ENCODE data around the gene CD53. TPM values are rescaled to one million over a fixed set of nuclear protein-coding genes. Genes with fewer than 3 reads are reported as not detected.

The CD53 gene
- total RNA-seq, 6 experiments from 2014 or later, result not detected

DNA sequence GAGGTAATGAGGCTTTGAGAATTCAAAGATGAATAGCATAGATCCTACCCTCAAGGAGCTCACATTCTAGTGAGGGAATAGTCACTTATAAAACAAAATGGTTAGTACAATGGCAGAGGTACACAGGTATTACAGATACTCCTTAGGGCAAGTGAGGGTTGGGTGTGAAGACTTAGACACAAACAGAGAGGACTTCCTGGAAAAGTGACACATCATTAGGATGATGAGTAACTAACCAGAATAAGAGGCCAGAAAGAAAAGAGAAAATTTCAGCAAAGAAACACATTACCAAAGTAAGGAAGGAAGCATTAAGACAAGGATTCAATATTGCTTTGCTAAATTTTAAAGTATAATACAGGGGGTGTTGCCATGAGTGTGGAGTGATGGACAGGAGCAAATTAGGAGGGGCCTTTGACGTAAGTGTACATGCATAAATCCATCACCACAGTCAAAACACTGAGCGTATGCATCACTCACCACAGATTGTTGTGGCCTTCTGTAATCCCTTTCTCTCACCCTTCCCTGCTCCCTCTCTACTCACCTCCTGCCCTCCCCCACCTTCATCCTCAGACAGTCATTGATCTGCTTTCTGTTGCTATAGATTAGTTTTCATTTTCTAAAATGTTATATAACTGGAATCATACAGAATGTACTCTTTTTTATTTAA, 7.9 kb downstream of the CD53 start:
- Mint-ChIP-seq H3K27me3 (ENCODE audit: insufficient read depth) (no peaks in the 10 kb centered on the region; the same call in 1 of the 2 replicates), H3K27ac (no peak overlapping the region)

DNA sequence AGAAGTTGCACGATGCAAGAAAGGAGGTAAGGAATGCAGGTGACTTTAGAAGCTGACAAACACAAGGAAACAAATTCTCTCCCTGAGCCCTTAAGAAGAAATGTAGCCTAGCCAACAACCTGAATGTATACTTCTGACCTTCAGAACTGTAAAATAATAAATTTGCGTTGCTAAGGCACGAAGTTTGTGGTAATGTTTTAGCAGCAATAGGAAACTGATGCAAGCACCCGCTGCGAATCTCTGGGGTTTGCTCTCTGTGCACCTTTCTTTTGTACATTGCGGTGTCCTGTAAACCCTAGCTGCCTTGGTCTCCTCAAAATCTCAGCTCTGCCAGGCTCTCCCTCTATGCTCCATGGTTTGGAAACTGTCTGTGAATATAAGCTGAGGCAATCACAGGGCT, 15.1 kb downstream of the CD53 start:
- no peak overlapping the region for H3K4me3 Mint-ChIP-seq
- DNase-seq, result no peak
- H3K9me3 Mint-ChIP-seq, result no peaks in the 10 kb centered on the region
- TF ChIP-seq, protein P1, sequence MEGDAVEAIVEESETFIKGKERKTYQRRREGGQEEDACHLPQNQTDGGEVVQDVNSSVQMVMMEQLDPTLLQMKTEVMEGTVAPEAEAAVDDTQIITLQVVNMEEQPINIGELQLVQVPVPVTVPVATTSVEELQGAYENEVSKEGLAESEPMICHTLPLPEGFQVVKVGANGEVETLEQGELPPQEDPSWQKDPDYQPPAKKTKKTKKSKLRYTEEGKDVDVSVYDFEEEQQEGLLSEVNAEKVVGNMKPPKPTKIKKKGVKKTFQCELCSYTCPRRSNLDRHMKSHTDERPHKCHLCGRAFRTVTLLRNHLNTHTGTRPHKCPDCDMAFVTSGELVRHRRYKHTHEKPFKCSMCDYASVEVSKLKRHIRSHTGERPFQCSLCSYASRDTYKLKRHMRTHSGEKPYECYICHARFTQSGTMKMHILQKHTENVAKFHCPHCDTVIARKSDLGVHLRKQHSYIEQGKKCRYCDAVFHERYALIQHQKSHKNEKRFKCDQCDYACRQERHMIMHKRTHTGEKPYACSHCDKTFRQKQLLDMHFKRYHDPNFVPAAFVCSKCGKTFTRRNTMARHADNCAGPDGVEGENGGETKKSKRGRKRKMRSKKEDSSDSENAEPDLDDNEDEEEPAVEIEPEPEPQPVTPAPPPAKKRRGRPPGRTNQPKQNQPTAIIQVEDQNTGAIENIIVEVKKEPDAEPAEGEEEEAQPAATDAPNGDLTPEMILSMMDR (IDR thresholded peaks at IDR 0.05), result no peak
- no peaks in the 10 kb centered on the region for H3K36me3 Mint-ChIP-seq (ENCODE audit: low read depth)
- no peak overlapping the region for H3K27ac Mint-ChIP-seq
- H3K27me3 Mint-ChIP-seq (ENCODE audit: insufficient read depth), result peaks cover 5% of the 10 kb centered on the region; the same call in 1 of the 2 replicates
- H3K4me1 Mint-ChIP-seq (ENCODE audit: low read depth), result no peaks in the 10 kb centered on the region

More for the DNA sequence above, 7.9 kb downstream of the CD53 start:
- TF ChIP-seq, protein P1 (IDR thresholded peaks at IDR 0.05), result no peak
- Mint-ChIP-seq H3K4me1 (ENCODE audit: low read depth) (no peaks in the 10 kb centered on the region), H3K9me3 (no peaks in the 10 kb centered on the region), H3K4me3 (no peak overlapping the region), H3K36me3 (ENCODE audit: low read depth) (no peaks in the 10 kb centered on the region)
- no peak for DNase-seq

DNA sequence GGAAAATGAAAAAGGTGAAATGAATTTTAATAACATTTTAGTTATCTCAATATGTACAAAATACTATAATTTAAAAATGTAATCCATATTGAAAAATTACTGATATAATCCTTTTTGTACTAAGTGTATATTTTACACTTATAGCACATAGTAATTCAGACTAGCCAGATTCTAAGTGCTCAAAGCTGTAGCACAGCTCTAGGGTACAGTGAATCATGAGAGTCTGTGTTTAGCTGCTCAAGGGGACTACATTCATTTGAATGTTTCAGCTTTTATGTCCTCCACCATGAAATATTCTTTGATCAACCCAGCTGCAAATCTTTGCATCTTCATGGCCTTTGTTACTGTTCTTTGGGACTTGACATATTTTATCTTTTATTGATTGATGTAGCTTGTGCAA, 15.7 kb downstream of the CD53 start:
- no peak overlapping the region for H3K27ac Mint-ChIP-seq
- peaks cover 7% of the 10 kb centered on the region for H3K27me3 Mint-ChIP-seq (ENCODE audit: insufficient read depth)
- TF ChIP-seq, protein P1 (IDR thresholded peaks at IDR 0.05), result no peak
- no peaks in the 10 kb centered on the region for H3K9me3 Mint-ChIP-seq
- no peaks in the 10 kb centered on the region for H3K4me1 Mint-ChIP-seq (ENCODE audit: low read depth)
- H3K36me3 Mint-ChIP-seq (ENCODE audit: low read depth), result no peaks in the 10 kb centered on the region
- H3K4me3 Mint-ChIP-seq, result no peak overlapping the region
- no peak for DNase-seq

DNA sequence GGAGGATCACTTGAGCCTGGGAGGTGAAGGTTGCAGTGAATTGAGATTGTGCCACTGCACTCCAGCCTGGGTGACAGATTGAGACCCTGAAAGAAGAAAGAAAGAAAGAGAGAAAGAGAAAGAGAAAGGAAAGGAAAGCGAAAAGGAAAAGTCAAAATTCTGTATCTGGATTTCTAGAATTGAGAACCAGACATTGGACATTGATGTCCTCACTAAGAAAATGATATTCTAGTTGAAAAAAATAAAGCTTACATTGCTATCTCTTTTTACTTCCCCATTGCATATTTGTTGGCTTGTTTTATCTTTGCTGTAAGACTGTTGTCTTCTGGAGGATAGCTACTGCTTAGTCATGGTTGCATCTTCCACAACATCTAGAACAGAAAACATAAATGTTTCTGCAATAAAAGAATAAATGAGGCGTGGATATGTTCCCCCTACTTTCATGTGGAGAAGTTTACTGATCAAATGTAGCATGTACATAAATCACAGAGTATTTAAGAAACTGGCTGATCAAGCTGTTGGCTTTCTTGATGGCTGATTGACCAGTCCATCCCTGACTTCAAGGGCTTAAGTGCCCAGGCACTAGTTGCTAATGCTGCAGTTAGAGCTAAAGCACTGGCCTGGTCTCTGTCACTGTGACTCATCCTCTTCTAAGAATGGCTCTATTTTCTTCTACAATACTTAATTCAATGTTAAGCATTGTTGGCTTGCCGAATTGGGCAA, 17.7 kb downstream of the CD53 start:
- H3K9me3 Mint-ChIP-seq, result no peaks in the 10 kb centered on the region
- DNase-seq, result no peak
- H3K36me3 Mint-ChIP-seq (ENCODE audit: low read depth), result no peaks in the 10 kb centered on the region
- no peaks in the 10 kb centered on the region for H3K4me1 Mint-ChIP-seq (ENCODE audit: low read depth)
- no peak overlapping the region for H3K4me3 Mint-ChIP-seq
- peaks cover 16% of the 10 kb centered on the region for H3K27me3 Mint-ChIP-seq (ENCODE audit: insufficient read depth)
- TF ChIP-seq, protein P1 (IDR thresholded peaks at IDR 0.05), result no peak
- no peak overlapping the region for H3K27ac Mint-ChIP-seq

DNA sequence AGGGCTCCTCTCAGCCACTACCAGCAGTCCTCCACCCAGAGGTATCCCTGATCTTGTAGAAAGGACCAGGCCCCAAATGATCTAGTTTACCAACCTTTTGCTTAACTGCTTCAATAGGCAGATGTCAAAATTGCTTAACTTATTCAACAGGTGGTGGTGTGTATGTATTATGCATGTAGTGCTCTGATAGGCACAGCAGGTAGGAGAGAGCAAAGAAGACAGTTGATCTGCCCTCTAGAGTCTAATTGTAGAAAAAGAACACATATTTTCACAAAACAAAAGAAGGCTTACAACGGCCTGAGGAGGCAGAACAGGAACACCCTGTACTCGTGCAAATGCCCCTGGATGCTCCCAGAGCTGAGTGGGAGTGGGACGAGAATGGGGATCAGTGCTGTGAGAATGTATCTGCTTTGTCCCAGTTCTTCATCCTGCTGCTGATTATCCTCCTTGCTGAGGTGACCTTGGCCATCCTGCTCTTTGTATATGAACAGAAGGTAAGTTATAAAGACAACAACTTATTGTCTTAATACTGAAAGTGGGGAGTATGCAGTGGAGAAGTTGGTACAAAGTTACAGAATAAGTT, 21.1 kb downstream of the CD53 start:
- no peak for DNase-seq
- Mint-ChIP-seq H3K36me3 (ENCODE audit: low read depth) (no peaks in the 10 kb centered on the region), H3K4me1 (ENCODE audit: low read depth) (no peaks in the 10 kb centered on the region), H3K27ac (no peak overlapping the region), H3K9me3 (no peaks in the 10 kb centered on the region), H3K4me3 (no peak overlapping the region), H3K27me3 (ENCODE audit: insufficient read depth) (peaks cover 21% of the 10 kb centered on the region)
- TF ChIP-seq, protein P1 (IDR thresholded peaks at IDR 0.05), result no peak
